GM18870 (cell line): ENCODE results near the gene THOC1.
"Not testable (repeated sequence)": the region's sequence is repeated elsewhere in the genome, so short reads cannot be mapped to it uniquely, and the experiment has no call there.

Experiments used
- ATAC-seq: cut with Tn5 transposase; IDR thresholded peaks from one replicate; pipeline ENCODE4 v1.9.1; 2021; ENCODE audit warnings: moderate library complexity; ENCODE audit not compliant: unreplicated experiment

Gene THOC1, protein sequence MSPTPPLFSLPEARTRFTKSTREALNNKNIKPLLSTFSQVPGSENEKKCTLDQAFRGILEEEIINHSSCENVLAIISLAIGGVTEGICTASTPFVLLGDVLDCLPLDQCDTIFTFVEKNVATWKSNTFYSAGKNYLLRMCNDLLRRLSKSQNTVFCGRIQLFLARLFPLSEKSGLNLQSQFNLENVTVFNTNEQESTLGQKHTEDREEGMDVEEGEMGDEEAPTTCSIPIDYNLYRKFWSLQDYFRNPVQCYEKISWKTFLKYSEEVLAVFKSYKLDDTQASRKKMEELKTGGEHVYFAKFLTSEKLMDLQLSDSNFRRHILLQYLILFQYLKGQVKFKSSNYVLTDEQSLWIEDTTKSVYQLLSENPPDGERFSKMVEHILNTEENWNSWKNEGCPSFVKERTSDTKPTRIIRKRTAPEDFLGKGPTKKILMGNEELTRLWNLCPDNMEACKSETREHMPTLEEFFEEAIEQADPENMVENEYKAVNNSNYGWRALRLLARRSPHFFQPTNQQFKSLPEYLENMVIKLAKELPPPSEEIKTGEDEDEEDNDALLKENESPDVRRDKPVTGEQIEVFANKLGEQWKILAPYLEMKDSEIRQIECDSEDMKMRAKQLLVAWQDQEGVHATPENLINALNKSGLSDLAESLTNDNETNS

DNA sequence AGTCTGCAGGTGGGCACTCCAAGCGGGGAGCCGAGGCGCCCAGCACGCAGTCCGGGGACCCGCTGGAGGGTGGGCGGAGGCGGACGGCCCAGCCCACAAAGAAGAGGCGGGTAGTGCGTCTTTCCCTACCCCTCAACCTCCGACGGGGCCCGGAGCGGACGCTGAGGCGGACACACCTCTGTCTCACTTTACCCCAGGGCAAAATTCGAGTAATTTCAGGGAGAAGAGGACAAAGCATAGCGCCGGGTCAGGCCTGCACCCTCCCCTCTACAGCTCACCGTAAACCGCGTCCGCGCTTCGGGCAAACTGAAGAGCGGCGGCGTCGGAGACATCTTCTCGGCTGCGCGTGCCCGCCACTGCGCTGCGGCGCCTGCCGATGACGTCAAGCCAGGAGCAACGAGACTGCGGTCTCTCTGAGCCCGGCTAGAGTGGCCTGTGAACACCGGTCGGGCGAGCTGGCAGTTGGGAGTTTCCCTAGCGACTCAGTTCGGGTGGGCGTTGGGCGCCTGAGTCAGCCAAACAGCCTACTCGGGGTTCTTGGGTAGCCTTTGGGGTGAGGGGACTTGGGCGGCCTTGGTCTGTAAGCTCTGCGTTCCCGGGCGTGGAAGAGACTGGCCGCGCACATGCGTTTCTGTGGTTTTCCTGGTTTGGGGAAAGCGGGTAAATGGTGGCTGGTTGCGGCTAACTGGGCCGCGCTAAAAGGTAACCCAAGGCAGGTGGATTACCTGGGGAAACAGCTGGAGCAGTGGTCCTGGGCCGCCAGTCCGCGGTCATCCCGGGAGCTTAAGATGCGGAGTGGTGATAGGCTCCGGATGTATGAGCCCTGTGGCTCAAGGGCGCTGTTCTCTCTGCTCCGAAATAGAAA is at the start of gene THOC1:
THOC1 (minus strand) TSS at position 360 of the 865 bp plus-strand sequence; CDS start at position 332, 28 bp downstream.
- peak; percentile 89 for ATAC-seq

DNA sequence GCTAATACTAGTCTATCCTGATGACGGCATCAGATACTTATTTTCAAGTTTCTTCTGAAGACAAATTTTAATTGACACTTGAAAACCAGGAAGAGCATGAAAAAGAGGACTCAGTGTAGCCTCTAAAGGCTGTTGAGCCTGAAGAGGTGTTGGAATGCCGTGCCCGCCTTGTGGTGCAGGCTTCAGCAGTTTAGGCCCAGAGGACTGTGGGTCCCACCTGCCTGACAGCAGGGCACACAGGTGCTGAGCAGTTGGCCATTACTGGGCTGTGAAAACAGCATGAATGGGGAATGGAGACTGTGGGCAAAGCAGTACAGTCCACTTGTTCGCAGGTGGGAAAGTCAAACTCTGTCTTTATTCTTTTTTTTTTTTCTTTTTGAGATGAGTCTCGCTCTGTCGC is 49.8 kb upstream of the THOC1 start:
- ATAC-seq: no peak

DNA sequence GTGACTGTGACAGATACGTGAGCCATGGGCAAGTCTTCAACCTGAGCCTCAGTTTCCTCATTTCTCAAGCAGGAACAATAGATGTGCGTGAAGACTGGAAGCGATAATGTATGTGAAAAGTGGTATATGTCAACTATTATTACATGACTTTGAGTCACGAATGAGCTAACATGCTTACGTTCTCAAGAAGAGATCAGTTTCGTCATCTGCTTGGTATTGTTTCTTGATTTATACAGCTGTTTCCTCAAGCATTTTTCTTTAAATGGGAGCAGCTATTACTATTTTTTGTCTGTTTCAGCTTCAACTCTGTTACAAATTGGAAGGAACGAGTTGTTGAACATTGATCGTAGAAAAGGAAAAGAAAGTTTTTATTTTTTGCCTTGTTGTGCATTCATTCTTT is 48.5 kb upstream of the THOC1 start:
- ATAC-seq: no peak

DNA sequence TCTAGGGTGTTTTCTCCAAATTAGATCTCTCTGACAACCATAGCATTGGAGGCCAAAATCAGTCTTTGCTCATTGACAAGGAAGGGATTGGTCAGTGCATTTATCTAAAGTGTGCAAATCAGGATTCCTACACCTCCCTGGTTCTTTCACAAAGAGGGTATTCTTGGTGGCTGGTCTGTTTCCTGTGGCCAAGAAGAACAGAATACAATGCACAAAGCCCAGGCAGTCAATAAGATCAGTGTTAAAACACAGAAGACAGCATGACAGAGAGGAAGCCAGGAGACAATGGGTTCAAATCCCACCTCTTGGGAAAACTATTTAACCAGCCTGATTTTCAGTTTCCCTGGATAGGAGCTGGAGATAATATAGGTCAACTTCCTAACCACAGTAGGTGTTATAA is 46.1 kb upstream of the THOC1 start:
- no peak for ATAC-seq

DNA sequence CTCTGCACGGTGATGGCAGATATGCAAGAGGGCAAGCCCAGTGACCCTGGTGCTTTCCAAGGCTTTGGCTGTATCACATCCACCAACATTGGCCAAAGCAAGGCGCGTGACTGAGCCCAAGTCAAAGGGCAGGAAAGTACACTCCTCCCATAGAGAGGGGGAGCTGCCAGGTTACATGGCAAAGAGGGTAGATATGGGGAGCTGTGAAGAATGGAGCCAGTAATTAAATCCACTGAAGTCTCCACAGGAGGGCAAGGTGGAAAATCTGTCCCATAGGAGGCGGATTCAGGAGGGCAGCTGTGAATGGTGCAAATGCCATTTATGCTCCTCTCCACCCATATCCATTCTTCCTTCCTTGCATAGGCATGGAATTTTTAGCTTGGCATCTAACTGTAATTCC is 44.6 kb upstream of the THOC1 start:
- ATAC-seq: no peak

DNA sequence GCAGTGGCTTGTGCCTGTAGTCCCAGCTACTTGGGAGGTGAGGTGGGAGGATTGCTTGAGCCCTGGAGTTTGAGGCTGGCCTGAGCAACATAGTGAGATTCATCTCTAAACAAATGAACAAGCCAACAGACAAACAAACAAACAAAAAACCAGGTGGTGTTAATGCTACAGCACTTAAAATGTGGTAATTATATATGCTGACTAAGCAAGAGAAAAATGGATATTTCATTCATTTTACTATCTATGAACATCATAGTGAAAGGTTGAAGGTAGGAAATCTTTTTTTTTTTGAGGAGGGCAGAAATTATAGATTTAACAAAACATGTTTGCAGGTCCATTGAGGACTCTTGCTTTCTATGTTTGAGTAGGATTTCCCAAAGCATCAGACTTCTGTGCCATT is 42.2 kb upstream of the THOC1 start:
- ATAC-seq: no peak

DNA sequence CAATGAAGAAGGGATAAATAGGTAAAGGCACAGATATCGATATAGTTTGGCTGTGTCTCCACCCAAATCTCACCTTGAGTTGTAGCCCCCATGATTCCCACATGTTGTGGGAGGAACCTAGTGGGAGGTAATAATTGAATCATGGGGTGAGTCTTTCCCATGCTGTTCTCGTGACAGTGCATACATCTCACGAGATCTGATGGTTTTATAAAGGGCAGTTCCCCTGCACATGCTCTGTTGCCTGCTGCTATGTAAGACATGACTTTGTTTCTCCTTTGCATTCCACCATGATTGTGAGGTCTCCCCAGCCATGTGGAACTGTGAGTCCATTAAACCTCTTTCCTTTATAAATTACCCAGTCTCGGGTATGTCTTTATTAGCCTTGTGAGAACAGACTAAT is 40.2 kb upstream of the THOC1 start:
- ATAC-seq: not testable (repeated sequence)

DNA sequence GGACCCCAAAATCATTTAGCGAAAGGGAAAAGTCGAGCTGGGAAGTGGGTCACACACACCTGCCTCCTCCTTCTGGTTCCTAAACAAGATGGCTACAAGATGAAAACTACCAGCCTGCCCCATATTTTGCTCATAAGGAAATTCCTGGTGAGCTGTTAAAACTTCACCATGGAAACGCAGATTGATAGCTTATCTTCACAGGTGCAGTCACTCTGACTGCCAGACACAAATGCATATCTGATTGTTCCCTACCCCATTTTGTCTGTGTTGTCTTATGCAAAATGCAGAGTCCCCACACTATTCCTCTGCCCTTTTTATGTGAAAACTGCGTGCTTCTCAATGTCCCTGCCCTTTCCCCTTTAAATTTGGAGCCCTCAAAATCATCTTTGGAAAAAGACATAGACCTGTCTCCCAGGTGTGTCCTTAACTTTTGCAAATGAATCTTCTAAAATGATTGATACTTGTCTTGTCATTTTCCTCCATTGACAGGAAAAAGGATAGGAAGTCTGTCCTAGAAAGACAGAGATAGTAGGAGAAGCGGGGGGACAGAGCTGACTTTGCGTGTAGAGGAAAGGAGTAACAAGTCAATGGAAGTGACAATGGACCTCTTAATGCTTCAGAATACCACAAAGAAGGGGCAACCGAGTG is 38.9 kb upstream of the THOC1 start:
- ATAC-seq: no peak

DNA sequence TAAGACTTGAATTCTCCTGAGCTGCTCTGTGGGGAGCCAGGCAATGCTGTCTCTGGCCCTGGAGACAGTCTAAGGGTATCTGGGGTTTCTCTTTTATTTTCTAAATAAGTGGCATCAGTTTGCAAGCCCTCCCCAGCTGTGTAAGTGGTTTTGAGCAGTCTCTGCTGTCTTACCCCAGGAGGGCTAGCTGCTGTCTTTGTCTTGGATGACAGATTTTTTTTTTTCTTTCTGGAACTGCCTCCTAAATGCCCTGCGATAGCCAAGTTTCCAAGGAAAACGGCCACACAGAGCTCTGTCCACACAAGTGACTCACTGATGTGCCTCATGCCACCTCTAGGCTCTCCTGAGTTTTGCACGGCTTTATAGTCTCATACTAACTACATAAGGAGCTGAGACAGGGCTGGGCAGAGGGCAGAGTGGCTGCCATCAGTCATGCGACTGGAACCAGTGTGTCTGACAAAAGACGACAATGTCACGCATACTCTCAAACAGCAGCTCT is 37.2 kb upstream of the THOC1 start:
- no peak for ATAC-seq

DNA sequence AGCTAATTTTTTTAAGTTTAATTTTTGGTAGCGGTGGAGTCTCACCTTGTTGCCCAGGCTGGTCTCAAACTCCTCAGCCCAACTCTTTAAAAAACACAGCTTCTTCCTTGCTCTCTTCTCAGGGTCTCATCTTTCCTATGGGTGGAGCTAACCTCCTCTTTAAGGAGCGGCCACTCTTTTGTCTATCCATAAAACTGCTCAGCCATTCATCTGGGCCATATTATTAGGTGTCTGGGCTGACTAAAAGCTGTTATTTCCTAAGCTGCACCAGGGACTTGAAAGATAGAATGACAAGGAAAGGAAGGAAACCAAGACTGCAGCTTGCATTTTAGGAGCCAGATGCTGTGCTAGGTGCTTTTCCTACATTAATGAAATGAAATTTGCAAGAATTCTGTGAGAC is 35.8 kb upstream of the THOC1 start:
- no peak for ATAC-seq

DNA sequence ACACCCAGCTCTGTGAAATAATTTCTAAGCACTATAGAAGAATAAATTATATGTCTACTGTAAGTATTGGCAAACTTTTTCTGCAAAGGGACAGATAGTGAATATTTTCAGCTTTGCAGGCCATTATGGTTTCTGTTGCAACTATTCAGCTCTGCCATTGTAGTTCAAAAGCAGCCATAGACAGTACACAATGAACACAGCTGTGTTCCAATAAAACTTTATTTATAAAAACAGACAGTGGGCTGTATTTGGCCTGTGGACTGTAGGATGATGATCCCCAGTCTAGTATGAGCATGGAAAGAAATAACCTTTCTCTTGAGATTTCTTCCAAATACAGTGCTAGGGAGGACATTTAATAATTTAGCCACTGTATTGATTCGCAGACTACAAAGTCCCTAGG is 35.2 kb upstream of the THOC1 start:
- no peak for ATAC-seq

DNA sequence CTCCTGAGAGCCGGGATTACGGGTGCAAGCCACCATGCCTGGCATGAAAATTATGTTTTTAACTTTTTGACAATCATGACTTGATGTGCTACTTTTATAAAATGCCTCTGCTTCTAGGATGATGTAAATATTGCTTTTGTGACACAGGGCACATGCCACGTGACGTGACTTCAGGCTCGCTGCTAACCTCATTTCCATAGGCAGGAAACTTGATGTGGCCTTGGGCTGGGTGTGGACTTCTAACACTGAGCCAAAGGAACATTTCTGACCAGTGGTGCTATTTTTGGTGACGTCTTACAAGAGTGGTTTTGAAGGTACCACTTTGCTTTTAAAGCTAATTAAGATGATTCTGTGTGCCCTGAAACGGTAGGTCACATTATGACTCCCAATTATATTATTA is 34.2 kb upstream of the THOC1 start:
- ATAC-seq: no peak

DNA sequence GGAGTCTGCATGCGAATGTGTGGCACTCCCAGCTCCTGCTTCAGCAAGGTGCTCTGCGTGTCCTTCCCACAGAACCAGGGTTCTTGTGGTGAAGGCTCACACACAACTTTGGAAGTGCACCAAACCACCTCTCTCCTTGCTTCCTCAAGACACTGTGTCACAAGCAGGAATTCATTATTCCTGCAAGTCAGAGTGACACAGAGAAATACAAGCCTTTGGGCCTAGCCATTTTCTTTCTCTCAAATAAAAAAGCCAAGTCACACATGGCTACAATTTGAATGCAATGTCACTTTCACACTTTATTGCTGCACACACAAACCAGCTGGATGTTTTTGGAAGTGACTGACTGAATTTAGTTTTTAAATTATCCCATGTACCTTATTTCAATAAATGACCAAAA is 30.1 kb upstream of the THOC1 start:
- ATAC-seq: no peak

DNA sequence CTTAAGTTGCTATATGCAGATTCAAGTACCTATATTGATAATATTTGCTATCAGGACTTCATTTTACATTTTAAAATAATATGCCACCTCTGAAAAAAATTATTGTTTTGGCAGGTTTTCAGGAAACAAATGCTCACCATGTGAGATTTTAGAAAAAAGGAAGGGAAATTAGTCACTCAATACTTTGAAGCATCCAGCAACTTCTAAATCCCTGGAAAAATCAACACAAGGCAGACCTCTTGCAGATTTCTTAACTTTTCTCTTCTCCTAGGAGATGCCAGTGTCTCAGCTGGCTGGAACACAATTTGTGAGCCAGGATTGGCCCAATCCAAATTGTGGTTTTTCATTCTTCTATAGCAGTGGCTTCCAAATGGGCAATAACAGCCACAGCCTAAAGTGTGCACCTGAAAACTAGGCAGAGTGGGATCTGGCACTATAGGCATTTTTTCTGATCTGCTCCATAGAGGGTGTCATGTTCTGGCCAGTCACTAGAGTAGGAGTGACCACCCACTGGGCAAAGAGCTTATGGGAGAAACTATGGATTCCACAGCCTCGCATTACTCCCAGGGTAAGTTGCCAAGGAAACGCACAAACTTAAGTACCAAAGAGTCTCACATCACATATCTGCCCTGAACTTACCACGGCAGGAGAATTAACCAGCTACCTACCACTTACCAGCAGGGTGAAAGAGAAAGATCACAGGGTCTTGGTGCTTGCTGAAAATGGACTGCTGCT is 28.1 kb upstream of the THOC1 start:
- no peak for ATAC-seq

DNA sequence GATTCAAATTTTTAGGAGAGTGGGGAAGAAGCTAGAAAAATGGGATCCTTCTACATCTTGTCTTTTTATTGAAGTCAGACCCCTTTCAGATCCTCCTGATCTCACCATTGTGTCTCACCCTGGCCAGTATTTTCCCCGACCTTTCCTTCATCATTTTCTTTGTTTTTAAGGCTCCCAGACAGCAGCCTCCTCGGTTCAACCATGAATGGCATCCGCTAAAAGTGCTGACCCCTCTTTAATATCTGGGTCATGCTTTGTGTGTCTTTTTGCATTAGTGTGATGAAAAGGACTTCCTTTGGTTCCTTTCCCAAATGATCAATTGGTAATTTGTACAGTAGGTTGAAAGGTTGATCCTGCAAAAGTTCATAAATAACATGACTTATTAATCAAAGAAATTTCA is 26.7 kb upstream of the THOC1 start:
- no peak for ATAC-seq

DNA sequence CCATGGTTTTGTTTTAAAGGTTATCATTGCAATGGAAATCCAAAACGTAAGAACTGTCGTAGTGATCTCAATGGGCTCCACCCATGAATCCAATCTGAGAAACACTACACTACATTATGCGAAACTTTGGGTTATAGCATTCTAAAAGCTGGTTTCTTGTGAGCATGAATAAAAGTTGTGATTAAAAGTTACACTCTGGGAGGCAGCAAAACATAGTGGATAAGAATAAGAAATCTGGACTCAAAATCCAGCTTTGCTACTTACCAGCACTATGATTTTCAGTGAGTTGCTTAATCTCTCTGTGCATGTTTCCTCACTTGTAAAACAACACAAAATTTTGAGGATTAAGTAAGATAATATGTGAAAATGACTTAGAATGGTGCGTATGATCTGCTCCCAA is 25.7 kb upstream of the THOC1 start:
- no peak for ATAC-seq

DNA sequence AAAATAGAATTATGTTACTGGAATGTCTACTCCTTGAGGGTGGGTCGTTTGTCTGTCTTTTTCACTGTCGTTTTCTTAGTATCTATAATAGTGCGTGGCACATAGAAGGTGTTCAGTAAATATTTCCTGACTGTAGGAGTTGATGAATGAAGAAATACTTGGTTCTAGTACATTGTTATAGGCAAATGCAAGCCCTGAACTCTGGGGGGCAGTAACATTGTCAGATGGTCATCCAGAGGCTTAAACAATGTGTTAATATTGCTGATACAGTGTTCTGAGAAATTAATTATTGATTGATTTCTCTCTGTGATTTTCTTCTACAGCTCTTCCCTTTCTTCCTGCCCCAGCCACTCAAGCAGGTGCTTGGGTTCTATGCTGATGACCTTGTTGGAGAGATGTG is 24.4 kb upstream of the THOC1 start:
- no peak for ATAC-seq

DNA sequence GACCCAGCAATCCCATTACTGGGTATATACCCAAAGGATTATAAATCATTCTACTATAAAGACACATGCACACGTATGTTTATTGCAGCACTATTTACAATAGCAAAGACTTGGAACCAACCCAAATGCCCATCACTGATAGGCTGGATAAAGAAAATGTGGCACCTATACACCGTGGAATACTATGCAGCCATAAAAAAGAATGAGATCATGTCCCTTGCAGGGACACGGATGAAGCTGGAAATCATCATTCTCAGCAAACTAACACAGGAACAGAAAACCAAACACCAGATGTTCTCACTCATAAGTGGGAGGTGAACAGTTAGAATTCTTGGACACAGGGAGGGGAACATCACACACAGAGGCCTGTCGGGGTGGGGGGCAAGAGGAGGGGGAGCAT is 22.1 kb upstream of the THOC1 start:
- not testable (repeated sequence) for ATAC-seq

DNA sequence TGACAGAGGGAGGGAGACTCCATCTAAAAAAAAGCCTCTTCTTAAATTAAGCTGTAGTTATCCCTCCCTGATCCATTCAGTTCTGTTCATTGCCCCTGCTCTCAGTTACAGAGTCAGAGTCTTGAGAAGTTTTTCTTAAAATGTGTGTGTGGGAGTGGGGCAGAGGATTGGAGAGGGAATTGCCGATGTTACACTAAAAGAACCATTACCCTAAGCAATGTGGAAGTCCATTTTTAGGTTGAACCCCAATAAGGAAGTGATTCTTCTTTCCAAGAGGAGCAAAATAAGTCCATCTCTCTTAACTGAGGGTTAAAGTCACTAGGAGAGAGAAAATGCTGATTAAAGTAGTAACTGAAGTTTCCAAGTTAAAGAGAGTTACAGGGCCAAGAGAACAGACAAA is 21.2 kb upstream of the THOC1 start:
- no peak for ATAC-seq
